GM12891 (cell line): ENCODE results near the gene SEPTIN5.

Experiments
- POLR2A ChIP-seq: IDR thresholded peaks from 2 replicates; pipeline ENCODE4 v1.6.1; 2011; ENCODE audit warnings: low read depth, low read length, control low read depth
- POU2F2 ChIP-seq: IDR thresholded peaks from 2 replicates; pipeline ENCODE4 v1.6.1; 2011; ENCODE audit warnings: low read depth, mild to moderate bottlenecking, control low read depth, low read length, moderate library complexity
- TAF1 ChIP-seq: IDR thresholded peaks from 2 replicates; pipeline ENCODE4 v1.6.1; 2011; ENCODE audit warnings: low read depth, low read length, control low read depth

DNA sequence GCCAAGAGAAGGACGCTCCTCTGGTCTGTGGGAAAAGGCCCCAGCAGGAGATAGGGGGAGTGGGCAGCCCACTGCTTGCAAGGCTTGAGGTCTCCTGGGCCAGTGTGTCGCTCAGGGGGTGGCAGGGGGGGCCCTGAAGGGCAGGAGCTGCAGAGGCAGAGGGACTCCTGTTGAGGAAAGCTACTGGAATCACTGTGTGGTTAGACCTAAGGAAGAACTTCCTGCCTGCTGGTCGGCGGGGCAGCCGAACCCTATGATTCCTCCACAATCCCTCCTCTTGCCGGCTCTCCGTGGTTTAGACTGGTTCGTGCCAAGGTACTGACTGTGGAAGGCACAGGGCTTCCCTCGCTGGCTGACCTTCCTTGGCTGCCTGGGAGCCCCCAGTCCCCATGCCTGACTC lies 15.2 kb downstream of the SEPTIN5 start:
- no peak for TF ChIP-seq TAF1
- no peak for TF ChIP-seq POLR2A
- TF ChIP-seq POU2F2 = no peak
